K562 (cell line): Measurements from ENCODE around the gene CAMK2B. TPM values are rescaled to one million over a fixed set of nuclear protein-coding genes. Genes with fewer than 3 reads are reported as not detected.

Experiments used
- ARNT ChIP-seq, 2 experiments: fragments of 450-650 bp; IDR thresholded peaks; 2 replicates each; pipeline ENCODE4 v1.6.1; 2016; ENCODE audit warnings: mild to moderate bottlenecking in 1 of 2
- ATF6 ChIP-seq: sonication (generic); formaldehyde crosslinking; IDR thresholded peaks from 2 replicates; pipeline ENCODE4 v1.4.0; 2020; ENCODE audit warnings: mild to moderate bottlenecking, missing genetic modification reagents
- BRF2 ChIP-seq: IDR thresholded peaks from 3 replicates; pipeline ENCODE4 v1.6.1; 2011; ENCODE audit warnings: borderline replicate concordance, mild to moderate bottlenecking; ENCODE audit not compliant: insufficient read length, insufficient read depth
- CGGBP1 ChIP-seq: fragments of 250-450 bp; sonication (Bioruptor Pico); IDR thresholded peaks from 2 replicates; pipeline ENCODE4 v1.9.0; 2021; ENCODE audit warnings: mild to moderate bottlenecking
- DDX20 ChIP-seq: fragments of 450-650 bp; IDR thresholded peaks from 2 replicates; pipeline ENCODE4 v1.6.1; 2016; ENCODE audit warnings: missing genetic modification characterization, low read depth, mild to moderate bottlenecking, missing compliant biosample characterization, moderate library complexity
- DPF2 ChIP-seq: fragments of 450-650 bp; IDR thresholded peaks from 2 replicates; pipeline ENCODE4 v1.6.1; 2016
- ETV6 ChIP-seq, 3 experiments: fragments of 150-350 bp in 1 of 3; sonication (generic) in 1 of 3; formaldehyde crosslinking in 1 of 3; IDR thresholded peaks; 2 replicates each; pipeline versions ENCODE4 v1.6.1 to v1.8.0; 2014 to 2022; ENCODE audit warnings: borderline replicate concordance in 2 of 3, low read depth in 2 of 3, antibody characterized with exemption in 1 of 3, low read length in 1 of 3, mild to moderate bottlenecking in 1 of 3, missing genetic modification reagents in 1 of 3
- ID3 ChIP-seq, 2 experiments: fragments of 250-450 bp in 1 of 2; fragments of 450-650 bp in 1 of 2; sonication (Bioruptor Pico) in 1 of 2; IDR thresholded peaks; 2 replicates each; pipeline versions ENCODE4 v1.6.1 to v1.8.0; 2016 to 2021; ENCODE audit warnings: mild to moderate bottlenecking in 2 of 2, moderate library complexity in 2 of 2, missing compliant biosample characterization in 1 of 2, missing genetic modification characterization in 1 of 2
- MIER1 ChIP-seq: fragments of 450-650 bp; IDR thresholded peaks from 2 replicates; pipeline ENCODE4 v1.6.1; 2016; ENCODE audit warnings: antibody characterized with exemption, mild to moderate bottlenecking, low read depth
- PTBP1 ChIP-seq: fragments of 200-400 bp; formaldehyde crosslinking; IDR thresholded peaks from 2 replicates; pipeline ENCODE4 v1.6.1; 2017; ENCODE audit warnings: low read depth, low read length
- SAFB ChIP-seq: fragments of 200-400 bp; formaldehyde crosslinking; IDR thresholded peaks from 2 replicates; pipeline ENCODE4 v1.6.1; 2017; ENCODE audit warnings: low read depth, low read length, borderline replicate concordance
- SMAD2 ChIP-seq: fragments of 150-350 bp; IDR thresholded peaks from 2 replicates; pipeline ENCODE4 v1.6.1; 2014; ENCODE audit warnings: low read depth, mild to moderate bottlenecking, low read length
- SP1 ChIP-seq: sonication (generic); formaldehyde crosslinking; IDR thresholded peaks from 2 replicates; pipeline ENCODE4 v1.8.1; 2022; ENCODE audit warnings: mild to moderate bottlenecking, missing genetic modification reagents
- WHSC1 ChIP-seq: IDR thresholded peaks from one replicate; pipeline ENCODE4 v1.6.1; 2012; ENCODE audit warnings: low read length, control low read depth, inconsistent platforms
- ZEB2 ChIP-seq: fragments of 450-650 bp; IDR thresholded peaks from 2 replicates; pipeline ENCODE4 v1.6.1; 2016
- ZNF212 ChIP-seq: fragments of 450-650 bp; formaldehyde crosslinking; IDR thresholded peaks from 2 replicates; pipeline ENCODE4 v1.4.0; 2020; ENCODE audit warnings: mild to moderate bottlenecking
- ZNF408 ChIP-seq: fragments of 250-450 bp; sonication (Bioruptor Pico); IDR thresholded peaks from 2 replicates; pipeline ENCODE4 v1.4.0; 2020; ENCODE audit warnings: low read depth, mild to moderate bottlenecking, moderate library complexity
- ZNF512 ChIP-seq: IDR thresholded peaks from 2 replicates; pipeline ENCODE4 v1.6.1; 2016; ENCODE audit warnings: missing genetic modification characterization, missing compliant biosample characterization
- ZNF778 ChIP-seq: fragments of 450-650 bp; formaldehyde crosslinking; IDR thresholded peaks from 2 replicates; pipeline ENCODE4 v1.4.0; 2020; ENCODE audit warnings: mild to moderate bottlenecking, moderate library complexity
- polyA plus RNA-seq, 8 experiments: library from polyadenylated mRNA; depleted of rRNA in 4 of 8; stranded (reverse) in 5 of 8; unstranded in 3 of 8; fragments of >200 nt; fragmentation: Nextera tagmentation in 2 of 8; fragmentation: Illumina TruSeq in 1 of 8; extraction: Ambion mirVana in 2 of 8; extraction: Trizol in 1 of 8; gene quantifications; 2 replicates each; pipeline versions ENCODE4 v1.2.1 to v1.2.3, GENCODE V29; 2011 to 2014; ENCODE audit warnings: inconsistent platforms in 1 of 8, missing spikeins in 1 of 8
- total RNA-seq, 7 experiments: library from RNA; depleted of rRNA in 6 of 7; stranded (reverse); fragments of >200 nt in 6 of 7; fragmentation: Illumina TruSeq in 2 of 7; extraction: Trizol in 2 of 7; gene quantifications; 2 replicates each; pipeline versions ENCODE4 v1.2.1 to v1.2.3, GENCODE V29; 2011 to 2021; ENCODE audit warnings: low replicate concordance in 1 of 7

The CAMK2B gene
- total and polyA plus RNA-seq, 9 of the 15 experiments (the other 6 are each of a cell fraction or from before 2014, with no cell fraction given) = 0.04 to 0.09 (median 0.05) TPM; not detected in 4

- TF ChIP-seq BRF2 (no peak), MIER1 (no peak), DPF2 (peak; percentile 40; the same call in 1 of the 2 replicates), ARNT (IDR thresholded peaks at IDR 0.05) (0 out of 4 replicates have a peak, but pooled peaks of 1 of the 2 experiments have one; percentile 32), ETV6 (IDR thresholded peaks at IDR 0.05; ENCODE audit: borderline replicate concordance in 1 of 2, low read depth in 2 of 2, low read length in 1 of 2) (no peak), ETV6 (CRISPR knock-in tag; IDR thresholded peaks at IDR 0.05; ENCODE audit: borderline replicate concordance) (no peak), DDX20 (tag) (no peak), SAFB (no peak), ZNF408 (CRISPR knock-in tag) (no peak), ZNF778 (CRISPR knock-in tag) (no peak), CGGBP1 (CRISPR knock-in tag) (no peak), ZNF512 (no peak), PTBP1 (no peak), WHSC1 (no peak), ID3 (CRISPR knock-in tag; IDR thresholded peaks at IDR 0.05) (no peak), ID3 (tag; IDR thresholded peaks at IDR 0.05) (no peak), SP1 (CRISPR knock-in tag) (peak; percentile 86), ZEB2 (peak; percentile 72; the same call in 1 of the 2 replicates), ATF6 (CRISPR knock-in tag) (no peak), SMAD2 (no peak), ZNF212 (CRISPR knock-in tag) (no peak)
Observed at GRCh38 chr7:44200699-44201461, 124.5 kb downstream of the CAMK2B start, which contains the start of gene YKT6 (continued).
